Stimulated activated CD8-positive, alpha-beta memory T cell treated with anti-CD3 and anti-CD28 coated beads, Interleukin-2, amount 100 ng/mL, for 48 hours (primary cell): ENCODE results near the gene CNOT6.
"Not testable (repeated sequence)": the region's sequence is repeated elsewhere in the genome, so short reads cannot be mapped to it uniquely, and the experiment has no call there.

Experiments used
- DNase-seq, 2 donors: peaks; one replicate each; pipeline ENCODE4 v3.0.0-alpha.2; 2020; ENCODE audit warnings: low read depth in 2 of 2

CNOT6 gene

GRCh38 chr5:180470966-180471582 lies 23.1 kb upstream of the CNOT6 start:
- DNase-seq = peak; percentile 16 to 37

- no peak for DNase-seq
These were observed 22.3 kb upstream of the CNOT6 start for GRCh38 chr5:180471866-180472265.

GRCh38 chr5:180472269-180472668 lies 21.9 kb upstream of the CNOT6 start:
- no peak for DNase-seq

- not testable (repeated sequence) for DNase-seq
These were observed 20.8 kb upstream of the CNOT6 start for GRCh38 chr5:180473386-180473785.

- no peak for DNase-seq
These were observed 19.6 kb upstream of the CNOT6 start for GRCh38 chr5:180474569-180474968.

- not testable (repeated sequence) for DNase-seq
These were observed 18.1 kb upstream of the CNOT6 start for GRCh38 chr5:180475969-180476524.

- DNase-seq = no peak
These were observed 9.4 kb upstream of the CNOT6 start for GRCh38 chr5:180484813-180485212.

- DNase-seq = no peak
These were observed 7.5 kb upstream of the CNOT6 start for GRCh38 chr5:180486636-180487149.

- no peak for DNase-seq
These were observed 6.6 kb upstream of the CNOT6 start for GRCh38 chr5:180487556-180487955.

- DNase-seq = no peak
These were observed 2.7 kb upstream of the CNOT6 start for GRCh38 chr5:180491496-180491895.

GRCh38 chr5:180492226-180492903 lies 1.8 kb upstream of the CNOT6 start:
- DNase-seq = no peak

GRCh38 chr5:180494510-180495181 lies 467 bp downstream of the CNOT6 start:
- DNase-seq = peak in 1 of 2 donors; percentile 26

GRCh38 chr5:180495292-180495691 lies 1.1 kb downstream of the CNOT6 start:
- no peak for DNase-seq

GRCh38 chr5:180495991-180496741 lies 2.0 kb downstream of the CNOT6 start:
- no peak for DNase-seq

GRCh38 chr5:180496806-180497205 lies 2.6 kb downstream of the CNOT6 start:
- not testable (repeated sequence) for DNase-seq

- DNase-seq = not testable (repeated sequence)
These were observed 3.7 kb downstream of the CNOT6 start for GRCh38 chr5:180497865-180498264.

- DNase-seq = no peak
These were observed 4.2 kb downstream of the CNOT6 start for GRCh38 chr5:180498378-180498777.

GRCh38 chr5:180499684-180500083 lies 5.5 kb downstream of the CNOT6 start:
- no peak for DNase-seq

- not testable (repeated sequence) for DNase-seq
These were observed 6.1 kb downstream of the CNOT6 start for GRCh38 chr5:180500300-180500699.

GRCh38 chr5:180507661-180508060 lies 13.5 kb downstream of the CNOT6 start:
- no peak for DNase-seq

- no peak for DNase-seq
These were observed 21.1 kb downstream of the CNOT6 start for GRCh38 chr5:180515294-180515693.

- not testable (repeated sequence) for DNase-seq
These were observed 21.8 kb downstream of the CNOT6 start for GRCh38 chr5:180515974-180516373.
